Measurements from ENCODE around the gene LGALS12. TPM values are rescaled to one million over a fixed set of nuclear protein-coding genes. Genes with fewer than 3 reads are reported as not detected.

Gene LGALS12, protein sequence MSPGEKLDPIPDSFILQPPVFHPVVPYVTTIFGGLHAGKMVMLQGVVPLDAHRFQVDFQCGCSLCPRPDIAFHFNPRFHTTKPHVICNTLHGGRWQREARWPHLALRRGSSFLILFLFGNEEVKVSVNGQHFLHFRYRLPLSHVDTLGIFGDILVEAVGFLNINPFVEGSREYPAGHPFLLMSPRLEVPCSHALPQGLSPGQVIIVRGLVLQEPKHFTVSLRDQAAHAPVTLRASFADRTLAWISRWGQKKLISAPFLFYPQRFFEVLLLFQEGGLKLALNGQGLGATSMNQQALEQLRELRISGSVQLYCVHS
- total RNA-seq = not detected in 2 replicates

DNA sequence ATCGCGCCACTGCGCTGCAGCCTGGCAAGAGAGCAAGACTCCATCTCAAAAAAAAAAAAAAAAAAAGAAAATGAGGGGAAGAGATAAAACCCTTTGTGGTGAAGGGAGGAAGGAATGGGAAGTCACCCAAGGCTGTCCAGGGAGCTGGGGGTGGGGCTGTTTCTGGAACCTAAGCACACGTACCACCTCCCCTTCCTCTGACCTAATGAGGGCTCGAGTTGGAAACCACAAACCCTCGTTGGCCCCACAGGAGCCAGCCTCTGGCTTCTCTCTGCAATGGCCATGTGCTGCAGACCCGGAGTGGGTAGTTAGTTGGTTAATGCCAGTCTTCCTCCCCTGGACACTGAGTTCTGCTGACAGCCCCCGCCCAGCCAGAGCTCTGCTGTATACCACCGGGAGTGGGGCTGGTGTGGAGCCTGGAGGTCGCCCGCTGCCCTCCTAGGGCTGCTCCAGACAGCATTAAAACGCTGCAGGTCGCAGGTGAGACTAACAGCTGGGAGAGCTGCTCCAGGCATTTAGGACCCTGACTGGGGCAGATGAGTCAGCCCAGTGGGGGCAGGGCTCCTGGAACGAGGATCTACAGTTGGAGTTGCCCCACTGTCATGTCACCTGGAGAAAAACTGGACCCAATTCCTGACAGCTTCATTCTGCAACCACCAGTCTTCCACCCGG lies at the start of gene LGALS12:
Gene LGALS12, plus strand, starts transcription at position 228 of the 672 bp plus-strand sequence. Its CDS starts 375 bp downstream, at position 603.

GRCh38 chr11:63490551-63491239 lies 15.2 kb upstream of the LGALS12 start, which contains the start of gene PLAAT5:
Gene PLAAT5 (minus strand): TSS chr11:63491167. CDS start chr11:63491034, 133 bp downstream.

DNA sequence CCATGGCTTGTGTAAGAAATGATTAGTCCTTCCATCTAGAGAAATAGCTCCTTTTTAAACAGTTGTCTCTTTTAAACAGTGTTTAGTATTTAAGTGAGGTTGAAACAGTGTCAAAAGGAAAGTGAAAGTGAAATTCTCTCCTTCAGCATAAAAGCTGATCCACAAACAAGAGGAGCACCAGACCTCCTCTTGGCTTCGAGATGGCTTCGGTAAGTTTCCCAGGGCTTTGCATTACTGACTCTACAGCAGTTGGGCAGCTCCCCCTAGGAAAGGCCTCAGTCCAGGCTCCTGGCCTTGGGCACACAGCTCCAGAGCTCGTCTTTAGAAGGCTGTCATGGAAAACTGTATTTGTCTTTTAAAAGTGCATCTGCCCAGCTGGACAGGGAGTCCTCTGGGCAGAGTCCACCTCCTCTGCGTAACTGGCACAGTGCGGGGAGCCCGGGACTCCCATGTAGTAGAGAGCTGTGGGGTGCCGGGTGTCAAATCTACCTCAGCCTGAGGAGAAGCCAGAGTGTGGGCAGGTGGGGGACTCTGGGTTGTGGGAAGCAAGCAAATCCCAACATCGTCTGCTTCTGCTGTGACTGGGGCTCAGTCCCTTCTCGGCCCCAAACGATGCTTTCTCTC lies 30.9 kb downstream of the LGALS12 start, which contains the start of gene PLAAT4:
Gene PLAAT4, plus strand, starts transcription at position 140 of the 624 bp plus-strand sequence. Its CDS starts 61 bp downstream, at position 201.

DNA sequence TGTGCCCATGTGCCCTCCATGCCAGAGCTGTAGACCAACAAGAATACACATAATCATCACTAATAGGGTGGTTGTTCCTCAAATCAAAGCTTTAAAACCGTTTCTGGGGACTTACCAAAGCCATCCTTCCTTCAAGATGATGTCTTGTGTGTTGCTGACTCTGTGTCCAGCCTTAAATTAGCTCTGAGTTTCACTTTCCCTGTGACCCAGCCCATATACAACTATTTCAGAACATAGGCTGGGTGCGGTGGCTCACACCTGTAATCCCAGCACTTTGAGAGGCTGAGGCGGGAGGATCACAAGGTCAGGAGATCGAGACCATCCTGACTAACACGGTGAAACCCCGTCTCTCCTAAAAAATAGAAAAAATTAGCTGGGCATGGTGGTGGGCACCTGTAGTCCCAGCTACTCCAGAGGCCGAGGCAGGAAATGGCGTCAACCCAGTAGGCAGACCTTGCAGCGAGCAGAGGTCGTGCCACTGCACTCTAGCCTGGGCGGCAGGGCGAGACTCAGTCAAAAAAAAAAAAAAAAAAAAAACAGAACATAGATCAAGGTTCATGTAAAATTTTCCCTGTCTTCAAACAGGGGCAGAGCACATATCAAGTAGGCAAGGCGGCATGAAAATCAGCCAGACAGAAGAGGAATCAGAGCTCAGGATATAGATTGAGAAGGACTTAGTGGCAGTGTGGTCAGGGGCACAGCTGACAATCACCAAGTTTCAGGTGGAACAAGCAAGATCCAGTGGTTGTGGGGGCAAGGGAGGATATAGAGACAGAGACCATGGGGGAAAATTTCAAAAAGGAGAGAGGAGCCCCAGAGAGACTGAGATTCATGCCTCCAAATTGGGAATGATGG lies 57.5 kb downstream of the LGALS12 start, which contains the start of gene PLAAT2:
Gene PLAAT2, minus strand, starts transcription at position 179 of the 855 bp plus-strand sequence. Its CDS starts 55 bp downstream, at position 124.

Other genes with a start within 250 kb of the LGALS12 start
- gene SLC22A9, start 136.3 kb upstream of the LGALS12 start, total RNA-seq = not detected in 2 replicates
- gene PLAAT5, start 14.9 kb upstream of the LGALS12 start, total RNA-seq = not detected in 2 replicates
- gene PLAAT4, start 30.7 kb downstream of the LGALS12 start, total RNA-seq = 2.5 and 5.5 TPM in 2 replicates
- gene PLAAT2, start 57.3 kb downstream of the LGALS12 start, total RNA-seq = 0.13 TPM in 1 of 2 replicates, not detected in the other
- gene PLAAT3, start 108.3 kb downstream of the LGALS12 start, total RNA-seq = 22.8 and 73.0 TPM in 2 replicates
- gene ATL3, start 165.3 kb downstream of the LGALS12 start, total RNA-seq = 84.9 and 87.6 TPM in 2 replicates
- 30.8 and 73.8 TPM in 2 replicates for gene RTN3, start 175.4 kb downstream of the LGALS12 start, total RNA-seq